Measurements from ENCODE around the gene BGLAP.

BGLAP gene

GRCh38 chr1:156259805-156260204 lies 17.8 kb downstream of the BGLAP start:
- no peak for DNase-seq

- DNase-seq = no peak
Measured at GRCh38 chr1:156260896-156261295, 18.9 kb downstream of the BGLAP start.

- DNase-seq = no peak
Measured at GRCh38 chr1:156262461-156263287, 20.7 kb downstream of the BGLAP start.

- DNase-seq = no peak
Measured at GRCh38 chr1:156263288-156263655, 21.3 kb downstream of the BGLAP start.

GRCh38 chr1:156266051-156266450 lies 24.1 kb downstream of the BGLAP start:
- no peak for DNase-seq

GRCh38 chr1:156268336-156268735 lies 26.4 kb downstream of the BGLAP start:
- no peak for DNase-seq

GRCh38 chr1:156270314-156270713 lies 28.3 kb downstream of the BGLAP start:
- no peak for DNase-seq

- peak; percentile 70 for DNase-seq
Measured at GRCh38 chr1:156276532-156276931, 34.5 kb downstream of the BGLAP start.

GRCh38 chr1:156276966-156277381 lies 35.0 kb downstream of the BGLAP start:
- DNase-seq = peak; percentile 73

GRCh38 chr1:156279837-156280236 lies 37.9 kb downstream of the BGLAP start:
- DNase-seq = no peak

GRCh38 chr1:156281281-156281680 lies 39.3 kb downstream of the BGLAP start:
- peak; percentile 78 for DNase-seq

GRCh38 chr1:156281693-156282478 lies 39.9 kb downstream of the BGLAP start:
- DNase-seq = peak; percentile 53

- peak; percentile 97 for DNase-seq
Measured at GRCh38 chr1:156282479-156283222, 40.7 kb downstream of the BGLAP start, which contains the start of gene SMG5. Gene SMG5, minus strand, starts transcription at chr1:156282825. Its CDS starts 145 bp downstream, at chr1:156282680.

- DNase-seq = no peak
Measured at GRCh38 chr1:156283521-156283920, 41.5 kb downstream of the BGLAP start.

GRCh38 chr1:156284112-156284511 lies 42.1 kb downstream of the BGLAP start, which contains the start of gene TMEM79:
Gene TMEM79, plus strand, starts transcription at chr1:156284325. Its CDS starts 902 bp downstream, at chr1:156285227.
- DNase-seq = no peak

GRCh38 chr1:156284757-156285156 lies 42.8 kb downstream of the BGLAP start:
- peak; percentile 34 for DNase-seq

GRCh38 chr1:156285437-156285836 lies 43.5 kb downstream of the BGLAP start:
- no peak for DNase-seq

GRCh38 chr1:156286061-156286460 lies 44.1 kb downstream of the BGLAP start:
- DNase-seq = no peak

GRCh38 chr1:156289857-156290256 lies 47.9 kb downstream of the BGLAP start:
- DNase-seq = no peak

- peak; percentile 56 for DNase-seq
Measured at GRCh38 chr1:156291226-156292061, 49.5 kb downstream of the BGLAP start.

Data from MV-4-11 (cell line).